ENCODE measurements around the gene RINL. TPM values are rescaled to one million over a fixed set of nuclear protein-coding genes. Genes with fewer than 3 reads are reported as not detected.

The RINL gene
- total RNA-seq, 1 experiment from 2014 or later: 14.5 TPM

DNA sequence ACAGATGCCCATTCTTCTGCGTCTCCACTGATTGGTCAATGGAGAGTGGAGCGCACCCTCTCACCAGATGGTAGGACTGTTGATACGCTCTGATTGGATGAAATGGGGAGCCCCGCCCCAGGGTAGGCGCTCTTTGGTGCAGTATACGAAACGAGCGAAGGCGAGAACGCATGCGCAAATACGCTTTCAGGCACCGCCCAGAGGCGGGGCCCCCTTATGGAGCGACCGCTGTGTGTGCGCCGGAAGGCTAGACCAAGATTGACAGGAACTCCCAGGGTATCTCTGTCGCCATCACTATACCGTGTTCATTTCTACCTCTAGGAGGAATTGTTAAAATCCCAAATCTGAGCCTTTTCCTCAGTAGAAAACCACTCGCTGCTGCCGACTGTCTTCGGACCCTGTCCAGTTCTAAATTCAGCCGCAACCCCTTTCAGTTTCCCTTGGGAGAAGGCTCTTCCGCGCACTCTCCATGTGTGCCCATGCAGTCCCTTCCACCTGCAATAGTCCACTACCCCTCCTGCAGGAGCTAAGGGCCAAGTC lies 27.6 kb downstream of the RINL start:
- ChIA-PET POLR2A (interaction anchor here (0.9 kb wide), 1 partner anchor 80 kb away, joined by 3 read pairs; the partner anchor contains the start of genes MRPS12 and SARS2), CTCF (interaction anchor here (0.6 to 3.0 kb wide), 5 partner anchors 13 to 236 kb away, joined by 3 to 26 read pairs (median 4); partner anchors contain the start of genes FBXO17, MRPS12 and SARS2)
- H3K4me1 Mint-ChIP-seq: peaks cover 36% of the 10 kb centered on the region
- TF ChIP-seq, protein P1, sequence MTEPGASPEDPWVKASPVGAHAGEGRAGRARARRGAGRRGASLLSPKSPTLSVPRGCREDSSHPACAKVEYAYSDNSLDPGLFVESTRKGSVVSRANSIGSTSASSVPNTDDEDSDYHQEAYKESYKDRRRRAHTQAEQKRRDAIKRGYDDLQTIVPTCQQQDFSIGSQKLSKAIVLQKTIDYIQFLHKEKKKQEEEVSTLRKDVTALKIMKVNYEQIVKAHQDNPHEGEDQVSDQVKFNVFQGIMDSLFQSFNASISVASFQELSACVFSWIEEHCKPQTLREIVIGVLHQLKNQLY (CRISPR knock-in tag; IDR thresholded peaks at IDR 0.05): no peak
- TF ChIP-seq MAX (CRISPR knock-in tag; IDR thresholded peaks at IDR 0.05): peak; percentile 36; the same call in 1 of the 2 replicates
- TF ChIP-seq FOXK1 (CRISPR knock-in tag; IDR thresholded peaks at IDR 0.05): peak; percentile 74
- TF ChIP-seq, protein P2, sequence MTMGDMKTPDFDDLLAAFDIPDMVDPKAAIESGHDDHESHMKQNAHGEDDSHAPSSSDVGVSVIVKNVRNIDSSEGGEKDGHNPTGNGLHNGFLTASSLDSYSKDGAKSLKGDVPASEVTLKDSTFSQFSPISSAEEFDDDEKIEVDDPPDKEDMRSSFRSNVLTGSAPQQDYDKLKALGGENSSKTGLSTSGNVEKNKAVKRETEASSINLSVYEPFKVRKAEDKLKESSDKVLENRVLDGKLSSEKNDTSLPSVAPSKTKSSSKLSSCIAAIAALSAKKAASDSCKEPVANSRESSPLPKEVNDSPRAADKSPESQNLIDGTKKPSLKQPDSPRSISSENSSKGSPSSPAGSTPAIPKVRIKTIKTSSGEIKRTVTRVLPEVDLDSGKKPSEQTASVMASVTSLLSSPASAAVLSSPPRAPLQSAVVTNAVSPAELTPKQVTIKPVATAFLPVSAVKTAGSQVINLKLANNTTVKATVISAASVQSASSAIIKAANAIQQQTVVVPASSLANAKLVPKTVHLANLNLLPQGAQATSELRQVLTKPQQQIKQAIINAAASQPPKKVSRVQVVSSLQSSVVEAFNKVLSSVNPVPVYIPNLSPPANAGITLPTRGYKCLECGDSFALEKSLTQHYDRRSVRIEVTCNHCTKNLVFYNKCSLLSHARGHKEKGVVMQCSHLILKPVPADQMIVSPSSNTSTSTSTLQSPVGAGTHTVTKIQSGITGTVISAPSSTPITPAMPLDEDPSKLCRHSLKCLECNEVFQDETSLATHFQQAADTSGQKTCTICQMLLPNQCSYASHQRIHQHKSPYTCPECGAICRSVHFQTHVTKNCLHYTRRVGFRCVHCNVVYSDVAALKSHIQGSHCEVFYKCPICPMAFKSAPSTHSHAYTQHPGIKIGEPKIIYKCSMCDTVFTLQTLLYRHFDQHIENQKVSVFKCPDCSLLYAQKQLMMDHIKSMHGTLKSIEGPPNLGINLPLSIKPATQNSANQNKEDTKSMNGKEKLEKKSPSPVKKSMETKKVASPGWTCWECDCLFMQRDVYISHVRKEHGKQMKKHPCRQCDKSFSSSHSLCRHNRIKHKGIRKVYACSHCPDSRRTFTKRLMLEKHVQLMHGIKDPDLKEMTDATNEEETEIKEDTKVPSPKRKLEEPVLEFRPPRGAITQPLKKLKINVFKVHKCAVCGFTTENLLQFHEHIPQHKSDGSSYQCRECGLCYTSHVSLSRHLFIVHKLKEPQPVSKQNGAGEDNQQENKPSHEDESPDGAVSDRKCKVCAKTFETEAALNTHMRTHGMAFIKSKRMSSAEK (CRISPR knock-in tag; IDR thresholded peaks at IDR 0.05; ENCODE audit: borderline replicate concordance): no peak
- H3K27me3 Mint-ChIP-seq (ENCODE audit: low read depth): peaks cover 2% of the 10 kb centered on the region; the same call in 1 of the 2 replicates
- peaks cover 38% of the 10 kb centered on the region for H3K36me3 Mint-ChIP-seq
- H3K27ac Mint-ChIP-seq: peak overlapping the region; percentile 99
- H3K4me3 Mint-ChIP-seq: peak overlapping the region; percentile 92
- 0 out of 2 replicates have a peak, but pooled peaks cover 3% of the 10 kb centered on the region for H3K9me3 Mint-ChIP-seq
- DNase-seq (ENCODE audit: low spot score) (peak; percentile 99), ATAC-seq (peak; percentile 85)

DNA sequence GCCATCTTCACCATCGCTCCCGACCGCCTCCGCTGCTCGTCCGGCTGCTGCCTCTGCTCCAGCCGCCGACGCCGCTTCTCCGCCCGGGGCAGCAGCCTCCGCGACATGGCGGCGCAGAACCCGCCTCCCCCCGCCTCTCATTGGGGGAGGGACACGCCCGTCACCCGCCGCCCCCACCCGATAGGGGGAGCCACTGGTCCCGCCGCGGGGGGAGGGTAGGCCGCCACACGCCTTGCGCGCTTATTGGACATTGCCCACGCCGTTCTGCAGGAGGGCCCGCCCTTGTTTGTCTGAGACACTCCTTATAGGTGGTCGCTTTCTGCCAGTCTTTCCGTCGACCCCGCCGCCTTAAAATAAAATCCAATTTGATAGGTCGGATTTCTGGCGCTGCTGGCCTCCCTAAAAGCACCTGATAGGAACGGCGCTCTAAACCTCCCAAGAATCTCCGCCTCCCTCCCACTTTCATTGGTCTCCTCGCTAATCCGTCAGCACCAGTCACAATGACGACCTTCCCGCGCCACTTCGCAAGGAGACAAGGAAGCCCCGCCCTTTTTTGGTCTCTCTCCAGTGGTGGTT lies 28.1 kb downstream of the RINL start, which contains the start of gene HNRNPL:
HNRNPL (minus strand) TSS at position 127 of the 576 bp plus-strand sequence; CDS start at position 107, 20 bp downstream.
- Mint-ChIP-seq H3K36me3 (peaks cover 41% of the 10 kb centered on the region), H3K4me1 (peaks cover 39% of the 10 kb centered on the region), H3K9me3 (0 out of 2 replicates have a peak, but pooled peaks cover 2% of the 10 kb centered on the region), H3K27ac (peak within 1 kb of the TSS; percentile 99), H3K27me3 (ENCODE audit: low read depth) (peaks cover under 1% of the 10 kb centered on the region; the same call in 1 of the 2 replicates), H3K4me3 (peak within 1 kb of the TSS; percentile 92)
- ChIA-PET POLR2A (interaction anchor here (0.9 to 1.2 kb wide), 3 partner anchors 18 to 80 kb away, joined by 3 to 8 read pairs (median 7); partner anchors contain the start of genes ECH1, MRPS12 and SARS2), CTCF (interaction anchor here (1.0 to 1.5 kb wide), 8 partner anchors 11 to 447 kb away, joined by 3 to 15 read pairs (median 4); partner anchors contain the start of genes FAM98C, MRPS12 and SARS2)
- ATAC-seq: peak; percentile 73
- DNase-seq (ENCODE audit: low spot score): peak; percentile 99
- TF ChIP-seq JAZF1 (CRISPR knock-in tag; IDR thresholded peaks at IDR 0.05): no peak
- peak; percentile 16; the same call in 1 of the 2 replicates for TF ChIP-seq E2F5 (CRISPR knock-in tag; IDR thresholded peaks at IDR 0.05)
- TF ChIP-seq TCF7 (CRISPR knock-in tag; IDR thresholded peaks at IDR 0.05; ENCODE audit: low read depth): 0 out of 2 replicates have a peak, but pooled peaks have one; percentile 48
- peak; percentile 97 for TF ChIP-seq SP1 (CRISPR knock-in tag; conservative IDR thresholded peaks at IDR 0.05)
- TF ChIP-seq ZNF219 (CRISPR knock-in tag; IDR thresholded peaks at IDR 0.05; ENCODE audit: borderline replicate concordance): no peak
- 0 out of 2 replicates have a peak, but pooled peaks have one; percentile 18 for TF ChIP-seq USF1 (CRISPR knock-in tag; IDR thresholded peaks at IDR 0.05)
- 0 out of 2 replicates have a peak, but pooled peaks have one; percentile 59 for TF ChIP-seq SMAD3 (CRISPR knock-in tag; IDR thresholded peaks at IDR 0.05; ENCODE audit: borderline replicate concordance)
- TF ChIP-seq GABPB1 (CRISPR knock-in tag; IDR thresholded peaks at IDR 0.05): peak; percentile 4; the same call in 1 of the 2 replicates
- 0 out of 2 replicates have a peak, but pooled peaks have one; percentile 32 for TF ChIP-seq E2F4 (CRISPR knock-in tag; IDR thresholded peaks at IDR 0.05; ENCODE audit: borderline replicate concordance, low read depth)
- no peak for TF ChIP-seq ARID4B (CRISPR knock-in tag; IDR thresholded peaks at IDR 0.05; ENCODE audit: borderline replicate concordance)
- TF ChIP-seq FOXP1 (CRISPR knock-in tag; IDR thresholded peaks at IDR 0.05; ENCODE audit: borderline replicate concordance): peak; percentile 90; the same call in 1 of the 2 replicates
- TF ChIP-seq NFYB (CRISPR knock-in tag; conservative IDR thresholded peaks at IDR 0.05; ENCODE audit: low read depth): peak; percentile 99
- TF ChIP-seq NR1H2 (CRISPR knock-in tag; IDR thresholded peaks at IDR 0.05): no peak

Data from WTC11 (cell line).